GM10847 (cell line): ENCODE results near the gene KIAA0513.

Experiments used
- POLR2A ChIP-seq: IDR thresholded peaks from 2 replicates; pipeline ENCODE4 v1.6.1; 2011; ENCODE audit not compliant: insufficient read length; ENCODE audit errors: extremely low read depth

KIAA0513 gene

DNA sequence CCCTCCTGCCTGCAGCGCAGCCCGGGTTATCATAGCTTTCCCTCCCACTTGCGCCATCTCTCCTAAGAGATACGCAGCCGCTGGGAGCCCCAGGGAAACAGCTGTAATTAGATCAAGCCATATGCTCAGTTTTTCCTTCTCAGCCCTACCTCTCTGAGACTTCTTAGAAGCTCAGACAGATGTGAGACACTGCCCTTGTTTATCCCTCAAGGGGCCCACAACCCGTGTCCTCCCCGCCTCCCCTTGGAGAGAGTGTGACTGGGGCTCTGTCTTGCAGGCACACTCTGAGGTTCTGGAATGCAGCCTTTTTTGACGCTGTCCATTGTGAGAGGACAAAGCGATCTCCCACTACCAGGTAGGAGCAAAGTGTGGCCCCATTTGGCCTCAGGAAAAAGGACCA lies 53.4 kb downstream of the KIAA0513 start:
- TF ChIP-seq POLR2A: no peak

DNA sequence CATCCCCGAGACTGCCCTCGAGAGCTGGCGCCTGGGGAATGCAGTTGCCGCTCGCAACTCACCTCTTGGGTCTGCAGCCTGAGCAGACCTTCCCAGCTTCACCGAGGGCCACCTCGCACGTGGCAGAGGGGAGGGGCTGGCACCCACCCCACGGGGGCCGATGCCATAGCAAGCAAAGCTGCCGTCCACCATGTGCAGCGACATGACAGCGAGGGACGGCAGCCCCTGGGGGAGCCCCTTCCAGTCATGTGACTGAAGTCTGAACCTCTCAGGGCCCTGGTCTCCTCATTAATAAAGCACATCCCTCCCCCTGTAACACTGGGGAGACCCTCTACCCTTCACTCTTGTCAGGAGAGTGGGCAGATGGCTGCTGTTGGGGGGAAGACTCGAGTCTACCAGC lies 54.2 kb downstream of the KIAA0513 start:
- no peak for TF ChIP-seq POLR2A

DNA sequence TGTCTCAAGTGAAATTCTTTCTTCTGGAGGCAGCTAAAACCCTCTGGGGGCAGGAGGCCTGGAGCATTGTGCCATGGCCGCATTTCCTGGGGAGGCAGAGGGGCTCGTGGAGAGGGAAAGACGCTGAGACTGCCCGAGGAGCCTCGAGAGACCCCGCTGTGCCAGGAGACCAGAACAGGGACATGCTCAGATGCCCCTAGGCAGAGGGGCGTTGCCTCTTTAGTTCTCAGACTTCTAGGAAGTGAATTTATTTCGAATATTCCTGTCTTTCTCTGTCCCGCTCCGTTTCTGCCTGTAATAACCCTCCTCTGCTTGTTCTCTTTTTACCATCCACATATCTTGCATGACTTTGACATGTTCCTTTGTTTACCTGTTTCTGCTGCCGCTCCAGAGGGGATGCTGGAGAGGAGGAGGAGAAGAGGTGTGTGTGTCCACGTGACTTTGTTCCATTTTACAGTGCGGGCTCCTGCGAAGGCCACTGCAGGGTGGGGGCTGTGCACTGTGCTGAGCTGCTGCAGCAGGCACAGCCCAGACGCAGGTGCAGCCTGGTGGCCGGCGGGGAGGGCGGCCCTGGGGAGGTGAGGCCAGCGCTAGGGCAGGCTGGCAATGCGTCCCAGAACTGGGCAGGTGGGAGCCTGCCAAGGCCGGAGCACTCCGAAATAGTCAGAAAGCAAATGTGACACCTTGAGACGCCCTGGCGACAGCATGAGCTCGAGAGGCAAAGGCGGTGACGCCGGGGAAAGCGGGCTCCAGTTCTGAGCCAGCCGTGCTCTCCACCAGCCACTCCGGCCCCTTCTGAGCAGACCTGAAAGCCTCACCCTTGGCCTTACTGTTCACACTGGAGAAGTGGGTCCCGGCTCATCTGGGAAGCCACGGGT lies 54.8 kb downstream of the KIAA0513 start:
- no peak for TF ChIP-seq POLR2A

DNA sequence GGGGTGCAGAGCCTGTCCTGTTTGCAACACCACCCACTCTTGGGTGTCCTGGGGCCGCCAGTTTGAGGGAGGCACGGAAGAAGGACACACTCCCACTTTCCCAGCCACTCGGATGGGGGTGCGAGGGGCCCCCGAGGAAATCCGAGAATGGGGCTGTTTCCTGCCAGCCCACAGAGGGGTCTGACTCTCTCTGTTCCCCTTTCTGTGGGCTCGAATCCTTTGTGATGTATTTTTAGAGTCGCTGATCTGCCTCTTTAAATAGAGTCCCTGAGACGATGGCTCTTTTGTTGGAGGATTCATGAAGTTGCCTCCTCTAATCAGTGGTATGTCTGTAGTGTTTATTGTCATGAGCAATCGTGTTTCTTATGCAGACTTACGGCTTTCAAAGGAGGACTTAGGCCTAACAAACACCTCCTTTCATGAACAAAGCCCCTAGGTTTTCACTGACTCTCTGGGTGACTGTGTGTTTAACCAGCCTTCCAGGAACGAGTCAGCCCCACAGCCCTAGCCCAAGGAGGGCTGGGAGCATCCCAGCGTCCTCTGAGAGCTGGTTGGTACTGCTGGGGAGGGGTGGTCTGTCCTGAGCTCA lies 55.5 kb downstream of the KIAA0513 start:
- TF ChIP-seq POLR2A: no peak

DNA sequence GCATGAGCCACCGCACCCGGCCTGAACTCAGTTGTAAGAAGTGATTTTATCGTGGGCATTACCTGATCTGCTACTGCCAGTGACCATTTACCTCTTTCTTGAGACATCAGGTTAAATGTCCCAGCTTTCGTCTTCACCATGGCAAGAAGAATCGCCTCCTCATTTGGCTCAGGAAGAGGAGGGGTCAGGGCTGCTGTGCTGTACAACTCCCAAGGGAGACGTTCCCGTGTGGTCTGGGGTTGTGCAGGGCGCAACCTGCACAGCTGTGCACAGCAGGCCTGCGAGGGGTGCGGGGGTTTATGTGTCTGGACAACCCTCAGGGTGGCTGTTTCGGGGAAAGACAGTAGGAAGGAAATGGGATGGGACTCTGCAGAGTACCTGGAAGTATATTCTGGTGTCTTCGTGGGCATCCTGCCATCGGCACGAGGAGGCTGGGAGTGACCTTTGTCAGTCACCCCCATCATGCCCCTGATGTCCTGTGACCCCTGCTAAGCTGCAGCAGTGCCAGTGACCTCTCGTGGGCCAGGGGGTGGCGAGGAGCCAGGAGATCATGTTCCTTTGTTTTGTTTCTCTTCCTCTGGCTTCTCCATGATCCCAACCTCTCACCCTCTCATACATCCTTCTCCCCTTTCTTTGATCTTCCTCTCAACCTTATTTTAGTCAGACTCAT lies 57.4 kb downstream of the KIAA0513 start:
- no peak for TF ChIP-seq POLR2A

DNA sequence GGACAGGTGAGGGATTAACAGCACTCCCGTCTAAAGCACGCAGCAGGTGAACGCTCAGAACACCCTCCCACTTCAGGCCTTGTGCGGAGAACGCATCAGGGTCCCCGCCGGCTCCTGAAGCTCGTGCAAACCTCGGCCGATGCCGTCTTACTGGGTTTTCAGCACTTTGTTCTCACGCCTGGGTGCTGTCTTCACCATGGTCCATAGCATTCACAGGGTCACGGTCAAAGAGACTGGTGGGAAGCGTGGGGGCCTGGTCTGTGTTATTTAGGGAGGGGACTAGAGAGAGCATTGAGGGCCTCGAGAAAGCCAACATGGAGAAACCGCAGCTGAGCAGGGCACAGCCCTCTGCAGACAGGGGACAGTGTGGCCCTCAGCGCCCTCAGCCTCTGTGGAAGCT lies 58.1 kb downstream of the KIAA0513 start:
- no peak for TF ChIP-seq POLR2A

DNA sequence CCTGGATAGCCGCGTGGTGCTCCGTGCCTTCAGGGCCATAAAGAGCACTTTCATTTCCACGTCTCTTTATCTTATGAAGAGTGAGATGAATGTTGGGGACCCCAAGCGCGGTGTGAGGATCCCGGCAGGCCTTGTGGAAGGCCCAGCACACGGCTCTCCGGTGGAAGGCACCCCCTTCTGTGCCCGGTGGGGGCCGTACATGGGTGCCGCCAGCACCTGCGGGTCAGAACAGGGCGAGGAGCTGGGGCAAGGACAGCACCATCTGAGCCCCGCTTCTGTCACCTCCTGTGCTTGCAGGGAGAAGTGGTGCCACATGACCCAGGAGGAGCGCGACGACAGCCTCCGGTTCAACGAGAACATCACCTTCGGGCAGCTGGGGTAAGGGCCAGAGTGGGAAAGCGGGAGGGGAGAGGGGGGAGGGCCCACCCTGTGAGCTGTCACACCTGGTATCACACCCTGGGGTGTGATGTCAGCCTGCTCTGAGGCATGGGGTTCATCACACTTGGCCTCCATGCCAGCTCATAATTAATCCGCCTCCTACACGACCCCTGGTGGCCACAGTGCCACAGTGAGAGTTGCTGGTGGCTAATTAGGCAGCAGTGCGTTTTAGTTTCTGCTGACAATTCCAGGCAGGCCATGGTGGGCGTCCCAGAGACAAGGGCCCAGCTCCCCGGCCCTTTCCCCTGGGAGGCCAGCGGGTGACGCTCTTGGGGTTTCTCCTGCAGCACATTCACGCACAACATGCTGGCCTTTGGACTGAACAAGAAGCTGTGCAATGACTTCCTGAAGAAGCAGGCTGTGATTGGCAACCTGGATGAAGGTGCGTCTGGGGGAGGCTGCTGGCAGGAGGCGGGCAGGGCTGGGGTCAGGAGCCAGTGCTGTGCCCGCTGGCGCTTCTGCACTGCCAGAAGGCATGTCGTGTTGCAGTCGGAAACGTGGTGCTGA lies 59.0 kb downstream of the KIAA0513 start:
- TF ChIP-seq POLR2A: no peak

DNA sequence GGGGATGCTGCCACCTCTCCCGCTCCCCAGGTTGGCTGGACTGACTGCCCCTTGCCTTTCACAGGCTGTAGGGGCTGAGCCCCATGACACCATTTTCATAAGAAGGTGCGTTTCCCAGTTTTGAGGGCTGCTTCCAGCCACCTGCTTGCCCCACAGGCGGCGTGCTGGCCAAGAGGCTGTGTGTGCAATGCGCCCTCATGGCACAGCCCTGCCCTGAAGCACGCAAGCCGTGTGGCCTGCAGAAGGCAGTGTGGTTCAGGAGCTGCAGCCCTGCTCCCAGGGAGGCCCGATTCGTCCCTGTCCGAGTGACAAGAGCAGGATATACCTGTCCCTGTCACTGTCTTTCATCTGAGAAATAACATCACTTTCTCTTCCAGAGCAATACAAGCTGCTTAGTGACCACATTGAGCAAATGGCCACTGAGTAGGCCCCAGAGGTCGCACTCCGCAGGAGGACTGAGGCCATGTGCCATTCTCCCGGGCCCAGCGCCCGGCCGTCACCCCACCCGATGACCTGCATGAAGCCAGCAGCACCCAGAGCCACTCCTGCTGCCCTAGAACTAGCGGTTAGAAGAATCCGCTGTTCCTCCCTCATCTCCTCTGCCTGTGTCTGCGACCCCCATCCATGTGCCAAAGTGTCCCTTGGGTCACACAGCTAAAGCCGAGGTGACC lies 60.4 kb downstream of the KIAA0513 start:
- no peak for TF ChIP-seq POLR2A

DNA sequence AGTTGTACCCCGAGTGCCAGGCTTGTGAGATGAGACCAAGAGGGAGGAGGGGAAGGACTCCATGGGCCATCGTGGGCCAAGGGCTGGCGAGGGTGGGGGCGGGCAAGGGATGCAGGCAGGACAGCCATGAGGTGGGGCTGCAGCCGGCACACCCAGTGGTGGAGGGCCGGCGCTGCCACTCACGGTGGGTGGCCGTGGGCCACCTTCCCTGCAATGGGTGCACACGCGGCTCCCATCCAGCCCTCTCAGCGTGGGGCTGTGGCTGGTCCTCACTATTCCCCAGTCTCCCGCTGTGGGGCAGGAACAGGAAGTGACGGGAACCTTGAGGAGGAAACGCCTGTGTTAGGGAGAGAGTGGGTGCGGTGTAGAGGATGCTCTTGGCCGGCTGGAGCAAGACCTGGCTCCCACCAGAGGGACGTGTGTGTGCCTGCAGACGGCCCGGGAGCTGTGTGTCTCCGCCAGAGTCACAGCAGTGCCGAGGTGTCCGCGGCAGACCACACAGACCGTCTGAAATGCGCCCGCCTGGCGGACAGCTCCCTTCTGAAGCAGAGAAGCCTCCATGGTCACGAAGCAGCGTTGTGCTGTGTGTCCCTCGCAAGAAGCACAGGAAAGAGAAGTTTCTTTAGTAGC lies 61.1 kb downstream of the KIAA0513 start:
- no peak for TF ChIP-seq POLR2A

DNA sequence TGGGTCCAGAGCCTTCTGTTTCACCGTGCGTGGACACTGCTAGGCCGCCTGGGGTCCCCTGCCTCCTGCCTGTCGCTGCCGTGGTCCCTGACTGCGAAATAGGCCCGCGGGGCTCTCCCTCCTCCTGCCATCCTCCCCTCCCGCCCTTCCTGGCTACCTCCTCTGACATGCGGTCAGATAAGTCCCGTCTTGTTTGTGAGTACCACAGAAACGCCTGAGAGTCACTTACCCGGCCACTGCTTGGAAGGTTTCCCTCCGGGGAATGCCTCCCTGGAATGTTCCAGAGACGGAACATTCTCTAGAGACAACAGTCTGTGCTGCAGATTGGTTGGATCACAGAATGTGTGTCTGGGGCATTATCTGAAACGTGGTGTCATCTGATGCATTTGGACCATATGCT lies 61.9 kb downstream of the KIAA0513 start:
- no peak for TF ChIP-seq POLR2A

DNA sequence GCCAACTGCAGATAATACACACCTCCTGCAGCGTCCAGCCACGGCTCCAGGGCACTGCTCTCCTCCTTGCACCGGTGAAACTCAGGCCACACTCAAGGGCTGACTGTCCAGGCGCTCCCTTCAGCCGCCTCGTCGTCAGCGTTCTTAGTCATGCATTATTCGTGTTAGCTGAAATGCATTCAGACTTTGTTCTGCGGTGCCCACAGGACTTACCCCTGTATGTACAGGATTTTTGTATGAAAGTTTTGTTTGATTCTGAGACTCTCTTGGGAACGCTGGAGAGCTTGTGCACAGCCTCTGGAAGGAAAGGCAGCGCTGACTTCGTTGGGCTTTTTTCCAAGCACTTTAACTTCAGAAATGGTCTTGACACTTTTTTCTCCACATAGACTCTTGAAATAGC lies 62.6 kb downstream of the KIAA0513 start:
- TF ChIP-seq POLR2A: no peak

DNA sequence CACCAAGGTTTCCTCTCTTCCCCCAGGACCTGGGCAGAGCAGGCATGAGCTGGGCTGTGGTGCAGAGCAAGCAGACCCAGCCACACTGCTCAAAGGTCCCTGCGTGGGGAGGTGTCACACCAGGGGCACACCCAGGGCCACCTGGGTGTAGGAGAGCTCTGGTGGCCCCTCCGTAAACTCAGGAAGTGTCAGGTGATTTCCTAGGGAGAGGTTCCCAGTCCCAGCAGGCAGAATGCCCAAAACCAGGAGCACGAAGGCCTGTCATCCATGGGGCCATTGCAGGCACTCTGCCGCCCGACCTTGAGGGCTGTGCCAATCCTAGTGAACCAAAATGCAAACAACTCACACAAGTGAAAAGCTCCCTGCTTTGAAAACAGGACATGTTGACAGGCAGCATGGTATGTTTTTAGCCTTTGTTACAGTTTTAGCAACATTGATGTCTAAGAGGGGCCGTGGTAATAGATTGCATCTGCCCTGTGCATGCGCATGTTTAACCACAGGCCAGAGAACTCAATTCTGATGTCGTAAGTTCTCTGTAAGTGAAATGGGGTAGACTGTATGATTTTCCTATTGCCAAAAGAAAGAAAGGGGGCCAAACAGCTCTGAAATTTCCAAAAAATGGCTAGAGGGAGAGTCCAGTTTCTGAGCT lies 63.4 kb downstream of the KIAA0513 start:
- TF ChIP-seq POLR2A: no peak

DNA sequence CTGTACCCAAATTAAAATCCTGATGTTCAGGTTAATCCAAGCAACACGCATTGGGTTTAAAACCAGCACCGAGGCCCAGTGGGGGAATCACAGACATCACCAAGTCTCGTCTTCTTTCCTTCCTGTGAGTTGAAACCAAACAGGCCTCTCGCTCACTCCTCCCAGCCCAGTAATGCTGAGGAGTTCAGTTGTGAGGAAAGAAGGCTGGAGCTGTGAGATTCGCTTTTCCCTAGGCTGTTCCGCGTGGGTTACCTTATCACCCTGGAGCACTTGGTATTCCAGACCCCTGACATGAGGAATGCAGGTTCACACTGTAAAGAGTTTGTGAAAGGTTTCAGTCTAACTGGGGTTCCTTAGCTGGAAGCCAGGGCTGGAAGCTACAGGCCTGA lies 63.9 kb downstream of the KIAA0513 start:
- no peak for TF ChIP-seq POLR2A

DNA sequence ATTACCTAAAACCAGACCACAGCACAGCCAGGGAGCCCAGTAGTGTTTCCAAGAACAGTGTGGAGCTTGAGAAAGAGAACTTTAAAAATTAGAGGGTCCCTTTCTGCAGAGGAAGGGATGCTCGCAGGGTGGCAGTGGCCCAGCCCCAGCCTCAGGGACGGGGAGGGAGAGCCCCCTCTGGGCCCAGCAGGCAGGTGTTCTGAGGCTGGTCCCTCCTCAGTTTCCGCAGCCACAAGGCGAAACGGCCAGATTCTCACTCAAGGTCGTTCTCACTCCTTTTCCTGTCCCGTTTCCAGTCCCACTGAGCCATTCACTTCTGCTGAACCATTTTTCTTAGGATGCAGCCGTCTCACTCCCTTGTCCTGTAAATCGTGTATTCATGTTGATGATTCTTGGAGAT lies 64.7 kb downstream of the KIAA0513 start:
- no peak for TF ChIP-seq POLR2A
